OCI-LY7 (cell line): ENCODE measurements around the gene TMEM119. TPM values are rescaled to one million over a fixed set of nuclear protein-coding genes. Genes with fewer than 3 reads are reported as not detected.

Experiments
- BruUV-seq: library from RNA; stranded (reverse); fragments of 400-500 nt; replicated peaks from 2 replicates; lab custom pipeline; 2021; lab: Mats Ljungman, UMichigan
- CTCF ChIA-PET: fragments of 300-600 bp; sonication (Branson Sonifier 250); formaldehyde crosslinking; loops from one replicate; lab custom pipeline; 2022; ENCODE audit warnings: antibody characterized with exemption; ENCODE audit not compliant: unreplicated experiment; lab: Charles Lee
- POLR2A ChIA-PET: fragments of 300-600 bp; sonication (Branson Sonifier 250); formaldehyde crosslinking; loops from one replicate; lab custom pipeline; 2022; ENCODE audit warnings: antibody characterized with exemption; lab: Charles Lee
- DNase-seq: peaks from one replicate; pipeline ENCODE4 v3.0.0-alpha.2; 2015; ENCODE audit warnings: low spot score
- H2AFZ ChIP-seq: fragments of 200-600 bp; sonication (generic), shearing (Covaris generic); 2 replicates; pipeline ENCODE4 v1.6.1; 2014; ENCODE audit warnings: mild to moderate bottlenecking, antibody characterized with exemption, low read length, moderate library complexity
- H3K27ac ChIP-seq: fragments of 200-600 bp; sonication (generic); 2 replicates; pipeline ENCODE4 v1.5.1; 2014; ENCODE audit warnings: mixed run types, low read depth, mild to moderate bottlenecking, moderate library complexity, low read length, inconsistent platforms; ENCODE audit not compliant: poor library complexity, severe bottlenecking
- H3K36me3 ChIP-seq: fragments of 200-600 bp; sonication (generic); 2 replicates; pipeline ENCODE4 v1.6.1; 2014; ENCODE audit warnings: mild to moderate bottlenecking, antibody characterized with exemption, low read length, moderate library complexity, mixed read lengths; ENCODE audit not compliant: insufficient read depth
- H3K4me1 ChIP-seq: fragments of 200-600 bp; sonication (generic); 2 replicates; pipeline ENCODE4 v1.5.1; 2014; ENCODE audit warnings: mild to moderate bottlenecking, low read length; ENCODE audit not compliant: insufficient read depth, poor library complexity, severe bottlenecking
- H3K4me2 ChIP-seq: fragments of 200-600 bp; sonication (generic); 2 replicates; pipeline ENCODE4 v1.6.1; 2014; ENCODE audit warnings: mild to moderate bottlenecking, low read length
- H3K4me3 ChIP-seq: fragments of 200-600 bp; sonication (generic); 2 replicates; pipeline ENCODE4 v1.5.1; 2014; ENCODE audit warnings: mild to moderate bottlenecking, low read depth, low read length; ENCODE audit not compliant: poor library complexity, severe bottlenecking
- H3K79me2 ChIP-seq: fragments of 200-600 bp; sonication (generic); 2 replicates; pipeline ENCODE4 v1.6.1; 2016; ENCODE audit warnings: low read depth, mild to moderate bottlenecking, low read length, moderate library complexity, mixed read lengths; ENCODE audit not compliant: insufficient read depth
- H3K9me2 ChIP-seq: fragments of 200-600 bp; sonication (generic); 2 replicates; pipeline ENCODE4 v1.6.1; 2016; ENCODE audit warnings: mild to moderate bottlenecking, low read length, mixed read lengths; ENCODE audit not compliant: insufficient read depth
- H3K9me3 ChIP-seq: fragments of 200-600 bp; sonication (generic); 2 replicates; pipeline ENCODE4 v1.6.1; 2014; ENCODE audit warnings: mild to moderate bottlenecking, mixed run types, low read length, mixed read lengths
- H4K20me1 ChIP-seq: fragments of 200-600 bp; sonication (generic); 2 replicates; pipeline ENCODE4 v1.6.1; 2014; ENCODE audit warnings: mild to moderate bottlenecking, antibody characterized with exemption, low read length, moderate library complexity, mixed read lengths; ENCODE audit not compliant: insufficient read depth
- CTCF ChIP-seq: fragments of 200-600 bp; sonication (generic); conservative IDR thresholded peaks from 2 replicates; pipeline ENCODE4 v1.5.1; 2014; ENCODE audit warnings: mild to moderate bottlenecking, antibody characterized with exemption, low read length, moderate library complexity, mixed read lengths
- EZH2phosphoT487 ChIP-seq: fragments of 200-600 bp; sonication (generic); IDR thresholded peaks from 2 replicates; pipeline ENCODE4 v1.6.1; 2018; ENCODE audit warnings: low read depth, borderline replicate concordance, mild to moderate bottlenecking, mixed run types, antibody characterized with exemption, low read length, moderate library complexity, mixed read lengths
- intact Hi-C: fragments of 100-400 bp; cut with micrococcal nuclease; formaldehyde crosslinking; loops from one replicate; pipeline ENCODE4 v1.10.0; 2022; ENCODE audit not compliant: unreplicated experiment
- total RNA-seq, 2 experiments: library from RNA; depleted of rRNA in 1 of 2; stranded (reverse); fragments of >200 nt in 1 of 2; shearing (Covaris generic) in 1 of 2; gene quantifications; 2 replicates each; pipeline ENCODE4 v1.2.3, GENCODE V29; 2014 to 2022

TMEM119 gene
- total RNA-seq, 2 experiments from 2014 or later, result not detected

- Histone ChIP-seq H3K4me3 (no peak overlapping the region), H3K9me3 (0 out of 2 replicates have a peak, but pooled peaks cover 2% of the 10 kb centered on the region), H3K4me2 (peak overlapping the region; percentile 72; the same call in 1 of the 2 replicates), H3K36me3 (peaks cover 71% of the 10 kb centered on the region), H3K79me2 (peaks cover 21% of the 10 kb centered on the region; the same call in 1 of the 2 replicates), H3K27ac (peak overlapping the region; percentile 99), H2AFZ (no peak overlapping the region), H4K20me1 (no peaks in the 10 kb centered on the region), H3K9me2 (no peaks in the 10 kb centered on the region), H3K4me1 (peaks cover 86% of the 10 kb centered on the region)
- CTCF ChIA-PET, result no interaction called here
- POLR2A ChIA-PET, result interaction anchor here (0.7 to 4.1 kb wide), 7 partner anchors 8 to 125 kb away, joined by 3 to 38 read pairs (median 6); no protein-coding TSS in a partner anchor
- DNase-seq, result no peak
- intact Hi-C loops, result no loop called here
- TF ChIP-seq CTCF (no peak), EZH2phosphoT487 (no peak)
- no TSS peak for BruUV-seq
Observed at GRCh38 chr12:108643941-108644810, 46.3 kb upstream of the TMEM119 start.

- intact Hi-C loops, result loop anchor here (1.0 kb wide), 2 partner anchors 10 to 21 kb away; partner anchors contain the start of gene SELPLG
- TF ChIP-seq CTCF, result peak; percentile 19; the same call in 1 of the 2 replicates
- TF ChIP-seq EZH2phosphoT487, result no peak
- CTCF ChIA-PET, result interaction anchor here (0.6 kb wide), 1 partner anchor 19 kb away, joined by 3 read pairs; no protein-coding TSS in a partner anchor
- Histone ChIP-seq H3K79me2 (peaks cover 32% of the 10 kb centered on the region; the same call in 1 of the 2 replicates), H2AFZ (no peak overlapping the region), H3K9me3 (0 out of 2 replicates have a peak, but pooled peaks cover 4% of the 10 kb centered on the region), H3K36me3 (peaks cover 67% of the 10 kb centered on the region), H3K4me2 (peak overlapping the region; percentile 72), H4K20me1 (no peaks in the 10 kb centered on the region), H3K9me2 (no peaks in the 10 kb centered on the region), H3K4me1 (peaks cover 97% of the 10 kb centered on the region), H3K27ac (peak overlapping the region; percentile 99), H3K4me3 (peak overlapping the region; percentile 41)
- POLR2A ChIA-PET, result interaction anchor here (0.6 to 17.7 kb wide), 5 partner anchors 9 to 87 kb away, joined by 3 to 330 read pairs (median 174); partner anchors contain the start of genes ISCU, SART3 and SELPLG
- no TSS peak for BruUV-seq
- DNase-seq, result no peak
Observed at GRCh38 chr12:108642899-108643654, 45.2 kb upstream of the TMEM119 start.
